ENCODE measurements around the gene PAEP.

- TF ChIP-seq CTCF (IDR thresholded peaks at IDR 0.05; ENCODE audit: insufficient read depth, low read length): no peak
- TF ChIP-seq GABPA (IDR thresholded peaks at IDR 0.05; ENCODE audit: low read depth): no peak
- no peak for TF ChIP-seq REST (IDR thresholded peaks at IDR 0.05; ENCODE audit: insufficient replicate concordance, low read depth)
- TF ChIP-seq POLR2AphosphoS5 (IDR thresholded peaks at IDR 0.05; ENCODE audit: low read depth): no peak
Observed at GRCh38 chr9:135552021-135552697, 9.4 kb upstream of the PAEP start.

All from HL-60 (cell line).